IPS DF 6.9 (cell line): Measurements from ENCODE around the gene SELENOS.
A peak's percentile ranks its signal among the peaks of the same experiment; 100 is the strongest.

Experiments used
- DNase-seq: peaks from one replicate; pipeline ENCODE4 v3.0.0-alpha.2; 2013; ENCODE audit warnings: low read depth, low spot score
- H3K27ac ChIP-seq: one replicate; pipeline ENCODE4 v1.5.1; 2013; ENCODE audit warnings: low read length, control low read depth
- H3K27me3 ChIP-seq: 2 replicates; pipeline ENCODE4 v1.6.1; 2013; ENCODE audit warnings: mild to moderate bottlenecking, low read length; ENCODE audit not compliant: control insufficient read depth, insufficient read depth
- H3K36me3 ChIP-seq: 2 replicates; pipeline ENCODE4 v1.6.1; 2013; ENCODE audit warnings: low read length; ENCODE audit not compliant: control insufficient read depth, insufficient read depth
- H3K4me1 ChIP-seq: 2 replicates; pipeline ENCODE4 v1.6.1; 2013; ENCODE audit warnings: low read length; ENCODE audit not compliant: control insufficient read depth, insufficient read depth
- H3K4me3 ChIP-seq: 2 replicates; pipeline ENCODE4 v1.5.1; 2013; ENCODE audit warnings: mild to moderate bottlenecking, low read length
- H3K9me3 ChIP-seq: 2 replicates; pipeline ENCODE4 v1.6.1; 2013; ENCODE audit warnings: low read length, inconsistent platforms; ENCODE audit not compliant: control insufficient read depth, insufficient read depth
- WGBS: extraction: QIAGEN DNeasy Blood & Tissue Kit; methylation state at CpG from one replicate; pipeline ENCODE4 v1.1.7; 2013; ENCODE audit warnings: mixed read lengths, missing lambda C conversion rate; ENCODE audit not compliant: insufficient read length, insufficient coverage; 5-methylcytosine and 5-hydroxymethylcytosine counted together

Gene SELENOS

DNA sequence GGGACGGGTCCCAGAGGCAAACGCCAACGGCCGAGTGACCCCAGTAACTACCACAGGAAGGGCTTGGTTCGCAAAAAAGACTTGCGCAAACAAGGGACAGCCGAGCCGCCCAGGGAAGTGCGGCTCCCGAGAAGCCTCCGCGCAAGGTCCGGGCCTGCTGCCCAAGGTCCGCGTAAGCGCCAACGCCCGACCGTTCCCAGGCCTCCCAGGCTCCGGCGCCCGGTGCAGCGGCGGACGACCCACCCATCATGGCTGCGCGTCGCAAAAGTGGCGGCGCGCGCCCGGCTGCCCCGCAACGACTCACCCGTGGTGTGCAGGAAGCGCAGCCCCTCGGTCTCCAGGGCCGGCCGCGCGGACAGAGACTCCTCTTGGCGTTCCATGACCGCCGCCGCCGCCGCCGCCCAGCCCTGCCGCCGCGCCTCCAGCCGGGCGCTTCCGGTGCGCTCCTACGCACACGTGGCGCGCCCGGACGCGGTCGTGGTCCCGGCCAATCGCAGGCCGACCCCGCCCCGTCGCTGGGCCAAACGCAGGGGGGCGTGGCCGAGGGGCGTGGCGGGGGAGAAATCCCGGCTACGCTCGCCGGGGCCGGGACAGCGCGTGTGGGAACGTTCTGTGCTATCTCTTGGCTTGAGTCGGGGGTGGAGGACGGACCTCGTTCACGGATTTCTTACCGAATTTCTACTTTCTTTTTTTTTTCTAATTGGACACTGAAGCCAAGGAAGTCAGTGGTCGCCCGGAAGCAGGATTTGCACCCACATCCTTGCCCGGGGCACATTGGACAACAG is at the start of gene SELENOS:
SELENOS (minus strand) TSS at position 448 of the 785 bp plus-strand sequence; CDS start at position 380, 68 bp downstream.
- Histone ChIP-seq H3K9me3 (no peaks in the 10 kb centered on the region), H3K36me3 (peaks cover 17% of the 10 kb centered on the region), H3K4me1 (no peaks in the 10 kb centered on the region), H3K27ac (no peak within 1 kb of the TSS), H3K4me3 (peak within 1 kb of the TSS; percentile 96), H3K27me3 (no peaks in the 10 kb centered on the region)
- DNase-seq: no peak
- WGBS: no CpG with 5 or more reads among the region's 91 CpGs

GRCh38 chr15:101326462-101327146 is 49.3 kb upstream of the SELENOS start:
- no peak overlapping the region for H3K27ac ChIP-seq
- WGBS: no CpG with 5 or more reads among the region's 21 CpGs
- H3K27me3 ChIP-seq: no peaks in the 10 kb centered on the region
- no peaks in the 10 kb centered on the region for H3K4me1 ChIP-seq
- H3K36me3 ChIP-seq: no peaks in the 10 kb centered on the region
- H3K4me3 ChIP-seq: no peak overlapping the region
- no peaks in the 10 kb centered on the region for H3K9me3 ChIP-seq
- no peak for DNase-seq

DNA sequence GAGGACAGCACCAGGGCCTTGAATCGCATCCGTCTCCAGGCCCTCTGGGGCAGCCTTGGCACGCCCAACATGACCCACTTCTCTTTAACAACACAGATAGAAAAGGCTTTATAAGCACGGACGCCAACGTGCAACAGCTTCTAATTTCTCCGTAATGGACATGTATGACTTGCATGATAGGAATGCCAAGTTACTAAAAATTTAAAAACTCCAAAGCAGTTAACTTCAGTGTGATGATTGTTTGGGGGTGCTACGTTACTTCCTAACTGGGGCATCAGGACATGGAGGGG is 48.7 kb upstream of the SELENOS start:
- Histone ChIP-seq H3K27me3 (no peaks in the 10 kb centered on the region), H3K27ac (no peak overlapping the region), H3K9me3 (no peaks in the 10 kb centered on the region), H3K4me3 (no peak overlapping the region), H3K4me1 (no peaks in the 10 kb centered on the region), H3K36me3 (no peaks in the 10 kb centered on the region)
- DNase-seq: no peak
- WGBS: no CpG with 5 or more reads among the region's 8 CpGs

DNA sequence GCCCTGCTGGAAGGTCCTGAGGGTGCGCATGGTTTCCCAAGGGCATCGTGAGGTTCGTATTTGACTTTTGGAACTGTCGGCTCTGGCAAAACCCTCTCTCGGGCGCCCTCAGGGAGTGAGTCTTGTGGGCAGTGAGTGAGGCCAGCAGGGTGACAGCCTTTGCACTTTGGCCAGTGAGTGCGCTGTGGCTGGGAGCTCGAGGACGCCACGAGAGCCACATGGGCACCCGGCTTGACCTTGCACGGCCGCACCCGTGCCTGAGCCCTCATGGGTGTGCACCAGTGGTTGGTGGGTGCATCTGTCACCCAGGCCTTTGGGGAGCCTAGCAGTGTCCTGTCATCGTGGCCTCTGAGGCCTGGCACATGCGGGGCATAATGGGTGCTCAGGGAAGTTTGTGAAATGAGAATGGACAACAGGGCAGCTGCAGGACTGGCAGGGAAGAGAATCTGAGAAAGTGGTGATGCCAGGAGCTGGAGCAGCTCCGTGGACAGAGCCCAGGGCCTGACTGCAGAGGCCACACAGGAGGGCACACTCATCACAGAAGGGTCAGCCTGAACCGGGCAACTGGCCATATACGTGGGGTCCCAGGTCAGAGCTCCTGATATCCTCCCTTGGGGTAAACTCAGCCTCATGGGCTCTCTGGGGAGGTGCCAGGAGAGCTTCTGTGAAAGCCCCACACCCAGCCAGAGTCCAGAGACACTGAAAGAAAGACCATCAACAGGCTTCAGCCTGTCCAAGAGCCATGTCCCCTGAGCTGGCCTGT is 48.2 kb upstream of the SELENOS start:
- H3K4me3 ChIP-seq: no peak overlapping the region
- no peaks in the 10 kb centered on the region for H3K4me1 ChIP-seq
- H3K36me3 ChIP-seq: no peaks in the 10 kb centered on the region
- WGBS: no CpG with 5 or more reads among the region's 19 CpGs
- no peak overlapping the region for H3K27ac ChIP-seq
- DNase-seq: no peak
- no peaks in the 10 kb centered on the region for H3K27me3 ChIP-seq
- H3K9me3 ChIP-seq: no peaks in the 10 kb centered on the region

DNA sequence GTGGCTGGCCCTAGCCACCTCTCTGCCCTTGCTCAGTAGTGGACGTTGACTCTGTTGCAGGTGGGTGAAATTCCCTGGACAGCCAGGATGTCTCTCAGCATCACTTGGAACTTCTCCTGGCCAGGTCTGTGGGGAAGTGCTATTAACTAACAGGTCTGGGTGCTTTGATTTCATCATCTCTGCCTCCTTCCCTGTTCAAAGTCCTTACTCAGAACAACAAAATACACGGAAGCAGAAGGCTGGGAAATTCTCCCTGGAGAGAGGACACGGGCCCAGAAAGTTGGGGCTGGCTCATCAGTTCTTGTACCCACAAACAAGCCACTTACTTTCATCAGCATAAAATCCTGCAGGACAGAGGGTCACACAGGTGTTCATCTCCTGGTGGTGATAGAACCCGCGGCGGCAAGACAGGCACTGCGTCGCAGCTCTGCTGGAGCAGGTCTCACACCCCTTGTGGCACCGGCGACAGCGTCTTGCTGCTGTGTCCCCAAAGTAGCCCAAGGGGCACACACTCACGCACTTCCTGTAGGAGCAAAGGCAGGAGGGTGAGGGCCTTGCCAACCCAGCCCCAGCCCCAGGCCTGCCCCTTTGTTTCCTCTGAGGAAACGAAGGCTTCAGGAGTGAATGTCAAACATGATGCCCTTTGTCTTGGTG is 47.4 kb upstream of the SELENOS start:
- H3K27ac ChIP-seq: no peak overlapping the region
- no CpG with 5 or more reads among the region's 13 CpGs for WGBS
- DNase-seq: no peak

GRCh38 chr15:101323793-101324523 is 46.7 kb upstream of the SELENOS start:
- Histone ChIP-seq H3K9me3 (no peaks in the 10 kb centered on the region), H3K27me3 (no peaks in the 10 kb centered on the region), H3K36me3 (no peaks in the 10 kb centered on the region), H3K27ac (no peak overlapping the region), H3K4me1 (no peaks in the 10 kb centered on the region), H3K4me3 (no peak overlapping the region)
- WGBS: no CpG with 5 or more reads among the region's 21 CpGs
- no peak for DNase-seq

More for the DNA sequence above, 47.4 kb upstream of the SELENOS start:
- Histone ChIP-seq H3K9me3 (no peaks in the 10 kb centered on the region), H3K4me1 (no peaks in the 10 kb centered on the region), H3K27me3 (no peaks in the 10 kb centered on the region), H3K36me3 (no peaks in the 10 kb centered on the region), H3K4me3 (no peak overlapping the region)

- Histone ChIP-seq H3K4me3 (no peak overlapping the region), H3K27ac (no peak overlapping the region), H3K4me1 (no peaks in the 10 kb centered on the region), H3K27me3 (no peaks in the 10 kb centered on the region), H3K9me3 (no peaks in the 10 kb centered on the region), H3K36me3 (no peaks in the 10 kb centered on the region)
- no peak for DNase-seq
- WGBS: no CpG with 5 or more reads among the region's 17 CpGs
These were observed 45.7 kb upstream of the SELENOS start for GRCh38 chr15:101322854-101323477.

- H3K27me3 ChIP-seq: no peaks in the 10 kb centered on the region
- no peak overlapping the region for H3K27ac ChIP-seq
- H3K4me1 ChIP-seq: no peaks in the 10 kb centered on the region
- WGBS: no CpG with 5 or more reads among the region's 21 CpGs
- H3K9me3 ChIP-seq: no peaks in the 10 kb centered on the region
- no peak overlapping the region for H3K4me3 ChIP-seq
- no peaks in the 10 kb centered on the region for H3K36me3 ChIP-seq
- no peak for DNase-seq
These were observed 44.9 kb upstream of the SELENOS start for GRCh38 chr15:101322016-101322695.

DNA sequence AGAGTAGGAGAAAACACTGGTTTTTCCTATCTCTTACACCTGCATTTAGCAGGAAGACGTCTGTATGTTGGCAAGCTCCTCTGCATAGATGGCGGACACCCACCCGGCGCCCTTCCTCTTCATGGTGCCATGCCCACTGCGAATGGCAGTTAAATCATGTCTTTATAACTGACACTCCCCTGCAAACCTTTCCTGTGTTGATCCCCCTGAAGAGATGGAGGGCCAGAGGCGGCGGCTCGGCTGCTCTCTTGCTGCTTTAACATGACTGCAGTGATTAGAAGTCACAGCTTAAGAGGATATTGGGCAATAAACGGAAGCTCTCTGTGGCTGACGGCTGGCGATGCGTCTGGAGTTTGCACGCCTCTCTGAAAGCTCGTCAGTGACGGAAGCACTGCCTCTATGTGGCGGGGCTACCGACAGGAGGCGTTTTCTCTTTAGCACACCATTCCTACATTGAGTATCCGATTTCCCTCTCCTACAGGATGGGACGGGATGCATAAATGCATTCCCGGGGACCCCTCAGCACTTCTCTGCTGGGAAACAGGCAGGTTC is 43.3 kb upstream of the SELENOS start:
- H3K27me3 ChIP-seq: no peaks in the 10 kb centered on the region
- peak; percentile 25 for DNase-seq
- H3K36me3 ChIP-seq: no peaks in the 10 kb centered on the region
- no peak overlapping the region for H3K27ac ChIP-seq
- H3K4me1 ChIP-seq: no peaks in the 10 kb centered on the region
- WGBS: no CpG with 5 or more reads among the region's 21 CpGs
- no peak overlapping the region for H3K4me3 ChIP-seq
- H3K9me3 ChIP-seq: no peaks in the 10 kb centered on the region
